GM19467 (cell line): ENCODE measurements around the gene DEPDC1B.
"Not testable (repeated sequence)": the region's sequence is repeated elsewhere in the genome, so short reads cannot be mapped to it uniquely, and the experiment has no call there.

Experiments
- ATAC-seq: cut with Tn5 transposase; IDR thresholded peaks from one replicate; pipeline ENCODE4 v1.9.1; 2021; ENCODE audit warnings: mild to moderate bottlenecking, moderate library complexity; ENCODE audit not compliant: unreplicated experiment

Gene DEPDC1B

DNA sequence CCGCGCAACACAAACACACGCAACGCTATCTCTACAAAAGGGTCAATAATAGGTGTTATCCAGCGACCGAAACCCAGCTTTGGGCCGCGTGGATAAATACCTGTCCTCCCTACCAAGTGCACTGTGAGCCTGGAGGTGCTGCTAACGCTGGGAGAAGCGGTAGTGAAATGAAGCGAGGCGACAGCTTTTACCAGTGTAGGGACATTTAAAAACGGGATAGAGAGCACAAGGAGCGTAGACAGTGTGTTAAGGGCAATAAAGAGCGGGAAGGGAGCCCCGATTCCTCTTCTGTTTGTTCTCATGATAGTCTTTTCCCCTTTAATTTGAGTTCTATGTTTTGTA, 421 bp upstream of the DEPDC1B start:
- peak; percentile 19 for ATAC-seq

DNA sequence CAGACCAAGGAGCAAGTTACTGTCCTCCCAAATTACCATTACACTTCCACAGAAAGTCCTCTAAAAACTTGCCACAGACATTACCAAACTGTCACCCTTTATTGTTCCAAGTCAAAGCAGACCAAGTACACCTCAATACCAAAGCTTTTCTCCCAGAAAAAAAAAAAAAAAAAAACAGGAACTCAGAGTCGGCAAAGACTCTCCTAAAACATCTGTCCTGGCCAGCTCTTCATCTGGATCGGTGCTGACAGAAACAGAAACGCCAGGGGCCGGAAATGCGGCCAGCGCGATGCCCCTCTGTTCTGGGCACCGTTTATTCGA, 718 bp downstream of the DEPDC1B start:
- no peak for ATAC-seq

GRCh38 chr5:60698336-60698735, 1.6 kb downstream of the DEPDC1B start:
- no peak for ATAC-seq

DNA sequence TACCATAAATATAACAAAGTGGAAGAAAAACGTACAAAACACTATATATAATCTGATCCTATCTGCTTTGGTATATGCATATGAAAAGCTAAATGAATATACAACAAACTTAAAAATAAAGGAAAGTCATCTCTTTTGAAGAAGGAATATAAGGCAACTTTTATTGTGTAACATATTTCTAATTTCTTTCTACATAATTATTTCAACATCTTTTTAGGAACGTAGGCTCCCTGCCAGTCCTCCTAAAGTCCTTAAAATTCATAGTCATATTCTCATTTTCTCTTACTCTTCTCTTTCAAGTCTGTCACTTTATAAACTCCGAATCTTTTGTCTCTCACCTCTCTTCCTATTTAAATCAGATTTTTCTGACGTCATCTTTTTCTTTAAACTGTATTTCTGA, 9.6 kb downstream of the DEPDC1B start:
- no peak for ATAC-seq

- no peak for ATAC-seq
Measured at GRCh38 chr5:60688980-60689379, 11.0 kb downstream of the DEPDC1B start.

DNA sequence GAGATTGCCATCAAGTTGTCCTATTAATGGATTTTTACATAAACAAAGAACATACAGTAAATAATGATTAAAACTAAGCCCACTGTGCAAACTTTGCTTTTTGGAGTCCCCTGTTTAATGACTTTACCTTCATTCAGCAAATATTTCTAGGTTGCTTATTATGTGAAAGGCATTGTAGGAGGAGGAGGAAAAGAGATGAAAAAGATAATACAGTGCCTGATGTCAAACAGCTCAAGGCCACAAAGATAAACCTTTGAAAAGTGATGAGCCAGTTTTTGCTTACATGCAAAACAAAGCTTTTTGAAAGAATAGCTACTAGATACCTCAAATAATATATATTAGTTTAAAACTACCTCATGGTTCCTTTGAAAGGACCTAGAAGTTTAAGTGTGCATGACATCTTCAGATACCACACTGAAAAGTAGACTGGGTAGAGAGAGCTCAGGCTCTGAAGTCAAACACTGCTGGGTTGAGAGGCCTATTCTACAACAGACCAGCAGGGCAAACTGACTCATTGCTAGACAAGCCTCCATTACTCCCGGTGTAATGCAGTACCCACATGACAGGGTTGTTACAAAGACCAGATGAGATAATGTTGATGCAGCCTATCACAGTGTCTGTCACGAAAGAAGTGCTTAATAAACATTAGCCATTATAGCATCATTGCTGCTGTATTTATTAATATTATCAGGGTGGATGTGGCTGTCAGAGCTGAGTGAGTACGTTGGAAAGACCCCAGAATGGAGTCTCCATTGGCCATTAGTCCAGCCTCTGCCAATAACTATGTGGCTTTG, 11.8 kb downstream of the DEPDC1B start:
- ATAC-seq: peak; percentile 90

DNA sequence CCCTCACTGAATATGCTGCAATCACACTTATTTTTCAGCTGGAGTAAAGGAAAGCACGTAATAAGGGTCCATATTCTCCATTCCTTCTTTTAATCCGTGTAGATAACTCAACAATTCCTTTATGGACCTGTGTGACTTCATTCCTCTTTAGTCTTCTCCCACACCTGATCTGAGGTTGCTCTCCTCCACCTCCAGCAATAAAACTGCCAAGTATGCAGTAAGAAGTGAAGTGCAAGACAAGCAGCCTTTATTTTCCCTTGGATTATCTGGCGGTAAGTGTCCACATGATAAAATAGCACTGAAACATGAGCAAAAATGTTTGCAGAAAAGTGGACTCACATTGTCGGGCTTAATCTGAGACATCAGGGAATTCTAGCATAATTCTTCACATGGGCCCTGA, 13.8 kb downstream of the DEPDC1B start:
- ATAC-seq: no peak

DNA sequence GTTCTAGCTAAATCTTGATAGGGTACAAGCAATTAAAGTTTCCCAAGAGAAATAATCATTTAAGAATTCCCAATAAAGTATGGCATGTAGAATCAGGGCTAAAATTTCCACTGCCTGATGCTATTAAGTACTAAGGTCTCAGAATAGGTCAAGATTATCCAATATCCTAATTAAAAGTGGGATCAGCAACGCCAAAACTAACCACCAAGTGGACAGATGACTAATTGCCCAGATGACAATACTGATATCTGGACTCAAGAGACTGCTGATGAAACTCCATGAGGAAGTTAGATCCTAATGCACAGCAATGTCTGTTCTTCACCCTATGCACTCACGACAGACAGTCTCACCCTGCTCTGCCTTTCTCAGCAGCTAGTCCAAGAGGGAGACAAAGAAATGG, 14.3 kb downstream of the DEPDC1B start:
- ATAC-seq: no peak

- no peak for ATAC-seq
Measured at GRCh38 chr5:60685028-60685427, 14.9 kb downstream of the DEPDC1B start.

DNA sequence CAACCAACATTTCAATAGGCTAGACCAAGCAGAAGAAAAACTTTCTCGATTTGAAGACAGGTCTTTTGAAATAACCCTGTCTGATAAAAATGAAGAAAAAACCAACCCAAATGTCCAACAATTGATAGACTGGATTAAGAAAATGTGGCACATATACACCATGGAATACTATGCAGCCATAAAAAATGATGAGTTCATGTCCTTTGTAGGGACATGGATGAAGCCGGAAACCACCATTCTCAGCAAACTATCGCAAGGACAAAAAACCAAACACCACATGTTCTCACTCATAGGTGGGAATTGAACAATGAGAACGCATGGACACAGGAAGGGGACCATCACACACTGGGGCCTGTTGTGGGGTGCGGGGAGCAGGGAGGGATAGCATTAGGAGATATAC, 18.0 kb downstream of the DEPDC1B start:
- ATAC-seq: not testable (repeated sequence)

DNA sequence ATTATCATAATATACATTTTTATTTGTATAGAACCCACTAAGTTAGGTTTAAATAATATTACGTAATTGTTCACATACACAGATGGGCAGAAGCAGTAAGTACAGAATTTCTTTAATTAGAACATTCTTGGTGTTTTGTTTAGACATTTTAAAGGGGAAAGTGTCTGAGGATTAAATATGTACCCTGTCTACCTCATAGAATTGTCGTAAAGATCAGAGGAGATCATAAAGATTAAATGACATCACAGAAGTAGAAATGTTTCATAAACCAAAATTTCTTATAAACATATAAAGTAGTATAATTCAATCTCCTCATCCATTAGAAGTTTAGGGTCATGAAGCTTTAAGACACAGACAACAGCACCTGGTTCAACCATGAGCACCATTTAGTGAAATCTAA, 20.1 kb downstream of the DEPDC1B start:
- no peak for ATAC-seq

- no peak for ATAC-seq
Measured at GRCh38 chr5:60677850-60678664, 21.9 kb downstream of the DEPDC1B start.

DNA sequence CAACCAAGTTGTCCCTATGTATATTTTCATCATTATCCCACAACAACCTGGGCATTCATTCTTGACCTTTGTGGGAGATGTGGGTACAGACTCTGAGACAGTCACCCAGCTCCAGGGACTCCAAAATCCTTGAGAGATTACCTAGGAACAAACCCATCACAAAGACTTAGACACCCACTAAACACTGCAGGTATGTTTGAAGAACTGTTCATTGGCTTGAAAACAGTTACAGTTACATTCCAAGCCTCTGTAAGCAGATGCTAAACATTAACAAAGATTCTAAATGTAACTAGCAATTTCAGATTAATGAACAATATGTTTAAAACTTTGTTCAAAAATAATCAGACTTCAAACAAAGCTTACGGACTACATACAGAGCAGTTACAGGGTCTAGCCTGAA, 24.7 kb downstream of the DEPDC1B start:
- no peak for ATAC-seq

GRCh38 chr5:60674251-60675069, 25.5 kb downstream of the DEPDC1B start:
- ATAC-seq: no peak

GRCh38 chr5:60673334-60673733, 26.6 kb downstream of the DEPDC1B start:
- no peak for ATAC-seq

GRCh38 chr5:60672693-60673264, 27.2 kb downstream of the DEPDC1B start:
- no peak for ATAC-seq

GRCh38 chr5:60671899-60672692, 27.9 kb downstream of the DEPDC1B start:
- no peak for ATAC-seq

DNA sequence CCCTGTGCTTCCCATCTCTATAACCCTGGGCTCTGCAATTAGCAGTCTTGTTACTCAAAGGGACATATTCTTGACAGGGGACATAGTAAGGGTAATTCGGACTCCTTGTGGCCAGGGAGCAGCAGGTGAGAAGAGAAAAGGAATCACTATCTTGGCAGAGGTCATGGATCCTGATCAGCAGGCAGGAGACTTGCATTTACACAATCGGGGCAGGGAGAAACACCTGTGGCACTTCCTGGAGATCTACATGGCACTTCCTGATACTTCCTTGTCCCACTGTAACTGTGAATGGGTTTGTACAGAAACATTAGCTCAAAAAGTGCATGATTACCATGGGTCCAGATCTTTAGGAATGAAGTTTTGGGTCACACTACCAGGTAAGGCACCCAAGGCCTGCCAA, 29.2 kb downstream of the DEPDC1B start:
- no peak for ATAC-seq

DNA sequence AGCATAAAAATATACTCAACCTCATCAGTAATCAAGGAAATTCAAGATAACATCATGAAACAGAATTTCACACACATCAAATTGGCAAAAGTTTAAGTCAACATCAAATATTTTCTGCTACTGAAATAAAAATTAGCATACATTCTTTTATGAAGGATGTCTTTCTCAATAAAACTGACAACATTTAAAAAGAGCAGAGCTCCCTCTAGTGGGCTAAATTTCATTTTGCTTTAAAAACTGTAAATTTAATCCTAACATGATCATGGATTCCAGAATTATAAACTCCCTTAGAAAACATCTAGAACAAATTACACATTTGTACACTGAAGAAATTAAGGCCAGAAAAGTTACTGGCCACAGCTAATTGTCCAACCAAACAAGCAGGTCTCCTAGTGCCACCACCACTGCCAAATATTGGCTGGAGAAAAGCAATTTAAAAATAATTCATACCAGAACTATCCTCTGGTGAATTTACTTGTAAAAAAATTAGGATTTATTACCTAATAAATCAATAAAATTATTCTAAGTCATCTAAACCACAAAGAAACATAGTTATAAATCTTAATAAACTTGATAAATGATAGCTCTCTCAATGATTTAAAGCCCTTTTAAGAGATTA, 31.2 kb downstream of the DEPDC1B start:
- no peak for ATAC-seq
